ENCODE data around the gene DOK5.

Gene DOK5

GRCh38 chr20:54651252-54651651, 175.9 kb downstream of the DOK5 start:
- DNase-seq = no peak

DNA sequence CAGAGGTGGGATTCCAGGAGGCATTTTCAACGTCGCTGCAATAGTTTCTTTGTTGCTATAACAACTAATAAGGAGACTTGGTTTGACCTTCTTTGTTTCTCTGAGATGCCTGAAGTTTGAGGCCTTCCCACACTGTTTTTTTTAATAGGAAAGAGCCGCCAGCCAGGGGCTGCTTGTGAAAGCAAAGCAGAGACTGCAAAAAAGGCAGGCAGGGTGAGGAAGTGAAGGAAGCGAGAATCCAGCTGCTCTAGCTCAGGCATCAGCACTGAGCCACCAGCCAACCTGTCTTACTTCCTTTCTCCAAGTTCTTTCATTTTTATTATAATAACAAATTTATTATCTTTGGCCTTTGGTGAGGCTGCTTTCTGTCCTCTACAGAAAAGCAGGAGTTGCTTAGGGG, 179.1 kb downstream of the DOK5 start:
- DNase-seq = no peak

- no peak for DNase-seq
Observed at GRCh38 chr20:54657268-54657826, 182.0 kb downstream of the DOK5 start.

GRCh38 chr20:54658525-54658924, 183.1 kb downstream of the DOK5 start:
- no peak for DNase-seq

- DNase-seq = no peak
Observed at GRCh38 chr20:54661265-54661664, 185.9 kb downstream of the DOK5 start.

- DNase-seq = no peak
Observed at GRCh38 chr20:54661880-54662465, 186.6 kb downstream of the DOK5 start.

DNA sequence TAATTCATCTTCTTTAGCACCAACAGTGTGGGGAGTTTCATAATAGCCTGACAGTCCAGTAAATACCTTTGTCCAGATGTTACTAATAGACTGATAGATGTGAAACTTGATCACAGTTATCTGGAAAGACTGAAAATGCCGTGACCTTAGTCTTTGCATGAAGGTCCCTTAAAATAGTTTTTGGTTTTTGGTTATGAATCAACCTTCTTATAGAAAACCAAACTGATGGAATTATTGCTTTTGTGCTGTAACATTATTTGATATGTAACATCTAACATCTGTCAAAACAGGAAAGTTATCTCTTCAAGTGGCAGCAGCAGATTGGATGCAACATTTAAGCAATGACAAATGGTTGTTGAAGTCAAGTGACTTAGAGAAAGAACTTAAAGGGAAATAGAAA, 190.4 kb downstream of the DOK5 start:
- DNase-seq = no peak

GRCh38 chr20:54668271-54669039, 193.1 kb downstream of the DOK5 start:
- no peak for DNase-seq

DNA sequence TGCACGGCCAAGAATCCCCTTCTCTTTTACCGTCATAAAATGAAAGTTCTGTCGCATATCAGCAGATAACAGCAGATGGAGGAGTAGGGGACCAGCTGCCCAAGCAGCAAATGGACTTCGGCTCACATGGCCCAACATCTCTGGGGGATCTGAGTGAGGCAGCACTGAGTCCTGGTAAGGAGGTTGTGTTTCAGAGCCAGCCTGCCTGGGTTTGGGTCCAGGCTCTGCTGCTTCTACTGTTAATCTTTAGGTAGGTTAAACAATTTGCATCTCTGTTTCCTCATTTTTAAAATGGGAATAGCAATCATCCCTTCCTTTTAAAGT, 193.6 kb downstream of the DOK5 start:
- no peak for DNase-seq

DNA sequence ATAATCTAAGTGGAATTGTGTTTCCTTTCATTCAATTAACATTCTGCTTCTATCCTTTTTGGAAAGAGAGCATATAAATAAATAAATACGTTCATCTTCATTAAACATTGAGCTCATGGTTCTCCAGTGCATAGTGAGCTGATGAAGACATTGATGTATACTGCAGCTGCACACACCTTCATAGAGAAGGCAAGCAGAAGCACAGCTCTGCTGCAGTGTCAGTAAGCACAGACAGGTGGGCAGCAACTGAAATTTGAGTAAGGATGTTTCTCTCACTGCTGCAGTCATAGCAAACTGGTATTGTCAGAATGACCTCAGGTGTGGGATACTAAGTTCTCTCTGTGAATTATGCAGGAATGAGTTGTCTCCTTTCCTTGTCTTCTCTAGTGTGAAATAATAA, 202.9 kb downstream of the DOK5 start:
- DNase-seq = no peak

- DNase-seq = no peak
Observed at GRCh38 chr20:54680439-54680838, 205.0 kb downstream of the DOK5 start.

GRCh38 chr20:54680872-54681619, 205.7 kb downstream of the DOK5 start:
- DNase-seq = peak; percentile 22

DNA sequence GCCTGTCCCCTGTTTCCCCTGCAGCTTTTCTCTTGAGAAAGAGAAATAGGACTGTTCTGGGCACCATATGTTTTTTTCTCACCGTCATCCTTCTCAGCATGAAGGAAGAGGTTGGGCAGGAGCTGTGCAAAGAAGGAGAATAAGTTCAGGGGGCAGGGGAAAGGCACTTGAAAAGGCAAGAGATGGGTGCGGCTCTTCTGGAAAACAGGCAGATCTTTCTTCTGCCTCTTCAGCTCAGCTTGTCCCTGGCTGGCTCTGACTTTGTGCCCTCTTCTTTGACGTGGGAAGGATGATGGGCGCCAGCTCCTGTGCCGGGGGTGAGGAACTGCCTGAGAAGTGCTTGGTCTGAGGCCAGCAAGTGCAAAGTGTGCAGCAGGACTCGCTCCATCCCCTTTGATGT, 206.5 kb downstream of the DOK5 start:
- no peak for DNase-seq

- no peak for DNase-seq
Observed at GRCh38 chr20:54688476-54688875, 213.1 kb downstream of the DOK5 start.

DNA sequence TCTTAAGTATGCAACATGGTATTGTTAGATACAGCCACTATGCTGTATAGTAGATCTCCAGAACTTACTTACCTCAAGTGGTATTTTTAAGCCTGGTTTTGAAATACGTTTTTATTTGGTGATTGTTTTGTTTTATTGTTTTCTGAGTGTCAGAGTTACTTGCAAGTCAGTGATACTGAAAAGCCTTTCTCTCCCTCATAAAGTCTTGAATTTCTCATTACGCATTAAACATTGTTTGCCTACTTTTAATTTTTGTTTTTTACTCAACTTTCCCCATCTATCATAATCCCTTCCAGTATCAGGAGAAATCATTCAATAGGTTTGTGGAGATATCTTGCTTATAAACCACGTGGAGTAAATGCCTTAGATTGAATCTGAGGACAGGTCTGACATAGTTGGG, 214.9 kb downstream of the DOK5 start:
- no peak for DNase-seq

- DNase-seq = no peak
Observed at GRCh38 chr20:54691327-54691726, 215.9 kb downstream of the DOK5 start.

DNA sequence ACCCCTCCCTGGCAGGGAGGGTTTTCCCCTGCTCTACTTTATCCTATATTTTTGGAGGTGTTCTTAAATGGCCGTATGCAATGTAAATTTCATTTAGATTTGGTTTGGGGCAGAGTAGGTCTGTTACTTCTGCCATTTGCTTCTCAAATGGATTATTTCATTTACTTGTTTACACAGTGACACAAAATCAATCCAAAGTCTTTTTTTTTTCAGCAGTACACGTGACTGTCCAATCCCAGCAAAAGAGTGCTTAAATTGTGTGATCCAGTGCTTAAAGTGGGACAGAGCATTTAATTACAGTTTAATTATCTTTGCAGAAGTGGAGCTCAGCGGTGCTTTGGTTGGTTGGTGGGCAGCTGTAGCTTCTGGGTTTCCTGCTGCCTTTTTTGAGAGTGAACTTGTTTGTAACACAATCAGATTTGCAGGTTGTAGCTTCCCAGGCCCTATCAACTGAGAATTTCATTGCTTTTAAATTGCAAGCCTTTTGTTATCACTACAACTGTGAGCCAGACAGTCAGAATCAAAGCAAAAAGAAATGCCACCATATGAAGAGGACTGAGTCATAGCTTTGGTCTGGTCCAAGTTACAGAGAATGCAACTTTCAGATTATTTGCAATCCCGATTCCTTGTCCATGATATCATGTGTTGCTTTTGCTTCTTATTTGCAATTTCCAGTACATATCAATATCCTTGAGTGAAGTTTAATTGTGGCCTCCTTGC, 216.9 kb downstream of the DOK5 start:
- no peak for DNase-seq

GRCh38 chr20:54694516-54694915, 219.1 kb downstream of the DOK5 start:
- no peak for DNase-seq

DNA sequence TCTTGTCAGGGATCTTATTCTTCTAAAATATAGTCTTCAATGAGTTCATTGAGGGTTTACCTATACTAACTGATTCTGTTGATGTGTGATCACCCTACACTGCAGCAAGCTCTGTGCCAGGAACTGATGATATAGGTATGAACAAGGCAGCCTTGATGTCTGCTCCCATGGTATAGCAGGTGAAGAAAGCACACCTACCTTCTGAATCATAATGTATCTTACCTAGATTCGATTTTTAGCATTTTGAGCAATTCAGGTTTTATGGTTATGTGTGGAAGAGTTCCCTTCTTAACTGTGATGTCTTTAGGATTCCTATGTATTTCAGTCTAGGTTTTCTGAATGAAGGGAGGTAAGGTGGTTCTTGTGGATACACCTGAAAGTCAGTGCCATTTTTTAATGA, 223.0 kb downstream of the DOK5 start:
- no peak for DNase-seq

All from amniotic stem cell (primary cell).